GM18511 (cell line): ENCODE results near the gene GARIN3.
"Not testable (repeated sequence)": the region's sequence is repeated elsewhere in the genome, so short reads cannot be mapped to it uniquely, and the experiment has no call there.

ENCODE experiments used
- ATAC-seq: cut with Tn5 transposase; IDR thresholded peaks from one replicate; pipeline ENCODE4 v1.9.1; 2021; ENCODE audit warnings: mild to moderate bottlenecking, moderate library complexity; ENCODE audit not compliant: unreplicated experiment

GARIN3 gene

DNA sequence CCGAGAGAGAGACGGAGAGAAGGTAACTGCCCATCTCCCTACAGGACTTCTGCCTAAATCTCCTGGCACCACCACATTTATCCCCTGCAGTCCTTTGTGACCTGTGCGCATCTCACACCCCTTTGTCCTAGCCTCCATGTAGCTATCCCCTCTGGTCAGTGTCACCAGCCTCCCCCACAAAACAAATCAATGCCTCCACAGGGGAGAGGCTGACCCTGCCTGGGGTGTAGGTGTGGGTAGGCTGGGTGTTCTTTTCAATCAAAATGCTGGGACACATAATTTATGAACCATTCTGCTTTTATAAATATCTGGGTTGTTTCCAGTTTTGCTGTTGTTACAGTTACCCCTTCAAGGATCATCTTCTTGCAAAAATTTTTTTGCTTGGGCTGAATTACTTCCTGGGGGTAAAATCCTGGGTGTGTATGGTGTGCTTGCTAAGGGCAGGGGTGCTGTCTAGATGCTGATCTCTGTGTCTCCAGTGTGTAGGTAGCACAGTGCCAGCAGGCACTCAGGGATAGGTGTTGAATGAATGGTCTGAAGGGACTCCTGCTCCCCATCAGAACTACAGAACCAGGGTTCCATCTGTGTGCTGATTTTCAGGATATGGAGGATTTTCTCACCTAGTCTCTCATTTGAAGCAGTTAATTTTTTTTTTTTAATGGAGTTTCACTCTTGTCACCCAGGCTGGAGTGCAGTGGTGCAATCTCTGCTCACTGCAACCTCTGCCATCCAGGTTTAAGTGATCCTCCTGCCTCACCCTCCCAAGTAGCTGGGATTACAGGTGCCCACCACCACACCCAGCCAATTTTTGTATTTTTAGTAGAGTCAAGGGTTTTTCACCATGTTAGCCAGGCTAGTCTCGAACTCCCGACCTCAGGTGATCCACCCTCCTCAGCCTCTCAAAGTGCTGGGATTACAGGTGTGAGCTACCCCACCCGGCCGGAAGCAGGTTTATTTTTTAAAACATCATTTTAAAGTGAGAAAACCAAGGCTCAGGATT, at the start of gene GARIN3:
Gene GARIN3, minus strand, starts transcription at position 51 of the 1,000 bp plus-strand sequence. CDS start 96 bp downstream, outside the sequence.
- ATAC-seq: no peak

DNA sequence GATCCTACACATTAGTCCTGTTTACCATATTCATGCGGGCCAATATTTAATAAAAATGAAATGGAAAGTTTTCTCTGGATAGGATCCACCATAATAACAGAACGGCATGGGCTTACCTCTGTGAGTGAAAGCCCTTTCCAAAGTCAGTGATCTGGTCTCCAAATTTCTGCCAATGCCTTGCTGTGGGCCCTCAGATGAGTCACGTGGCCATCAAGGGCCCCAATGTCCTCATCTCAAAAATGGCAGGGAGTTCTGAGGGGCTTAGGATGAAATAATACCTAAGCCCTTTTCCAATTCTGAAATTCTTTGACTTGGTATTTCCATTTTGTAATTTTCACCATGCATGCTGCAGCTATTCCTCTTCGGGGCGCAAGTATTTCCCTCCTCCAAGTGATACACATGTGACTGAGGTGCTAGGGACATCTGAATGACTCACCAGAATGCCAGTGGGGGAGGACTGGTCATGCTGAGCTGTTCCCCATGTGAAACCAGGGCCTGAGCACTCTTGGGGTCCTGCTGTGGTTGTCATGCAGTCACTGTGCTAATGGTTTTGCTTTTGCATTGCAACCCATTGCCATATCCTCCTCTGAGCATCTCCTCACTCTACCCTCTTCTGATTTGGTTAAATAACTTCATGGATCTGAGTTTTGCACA, 49.6 kb upstream of the GARIN3 start:
- ATAC-seq: no peak

DNA sequence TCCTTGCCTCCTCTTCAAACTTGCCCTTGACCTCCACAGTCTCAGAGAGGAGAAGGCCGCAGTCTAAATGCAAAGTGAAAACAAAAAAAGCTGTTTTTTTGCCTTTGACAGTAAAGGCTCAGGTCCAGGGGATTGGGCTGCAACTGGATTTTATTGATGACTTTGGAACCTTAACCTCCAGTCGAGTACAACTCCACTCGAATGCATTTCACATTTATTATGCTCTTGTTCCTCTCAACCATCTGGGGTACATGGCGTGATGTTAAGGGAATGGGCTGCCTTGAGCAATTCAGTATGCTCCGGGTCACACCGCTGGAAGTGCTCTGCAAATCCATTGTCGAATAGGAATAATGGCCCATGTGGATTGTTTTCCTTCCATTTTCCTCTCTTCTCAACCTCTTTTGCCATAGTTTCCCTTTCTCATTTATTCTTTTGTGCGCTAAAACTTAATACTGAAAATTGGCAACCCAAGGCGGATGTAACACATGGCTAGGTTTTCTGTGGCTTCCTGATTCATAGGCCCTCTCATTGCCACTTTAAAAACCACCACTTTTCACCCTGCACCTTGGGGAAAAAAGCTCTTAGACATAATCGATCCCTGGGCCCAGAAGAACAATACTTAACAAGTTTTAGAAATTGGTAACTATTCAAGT, 48.9 kb upstream of the GARIN3 start:
- peak; percentile 49 for ATAC-seq

DNA sequence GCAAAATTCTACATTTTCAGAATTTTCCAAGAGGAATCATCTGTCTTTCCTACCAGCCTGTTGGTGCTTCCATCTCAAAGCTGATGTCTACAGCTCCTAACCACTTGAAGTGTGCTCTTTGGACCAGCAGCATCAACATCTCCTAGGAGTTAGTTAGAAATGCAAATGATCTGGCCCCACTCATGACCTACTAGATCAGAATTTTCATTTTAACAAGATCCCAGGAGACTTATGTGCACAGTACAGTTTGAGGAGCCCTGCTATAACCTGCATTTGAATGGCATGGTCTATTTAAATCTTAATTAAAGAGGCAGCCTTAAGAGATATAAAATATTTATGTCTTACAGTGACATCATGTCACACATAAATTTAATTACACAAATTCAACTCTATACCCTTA, 48.4 kb upstream of the GARIN3 start:
- no peak for ATAC-seq

DNA sequence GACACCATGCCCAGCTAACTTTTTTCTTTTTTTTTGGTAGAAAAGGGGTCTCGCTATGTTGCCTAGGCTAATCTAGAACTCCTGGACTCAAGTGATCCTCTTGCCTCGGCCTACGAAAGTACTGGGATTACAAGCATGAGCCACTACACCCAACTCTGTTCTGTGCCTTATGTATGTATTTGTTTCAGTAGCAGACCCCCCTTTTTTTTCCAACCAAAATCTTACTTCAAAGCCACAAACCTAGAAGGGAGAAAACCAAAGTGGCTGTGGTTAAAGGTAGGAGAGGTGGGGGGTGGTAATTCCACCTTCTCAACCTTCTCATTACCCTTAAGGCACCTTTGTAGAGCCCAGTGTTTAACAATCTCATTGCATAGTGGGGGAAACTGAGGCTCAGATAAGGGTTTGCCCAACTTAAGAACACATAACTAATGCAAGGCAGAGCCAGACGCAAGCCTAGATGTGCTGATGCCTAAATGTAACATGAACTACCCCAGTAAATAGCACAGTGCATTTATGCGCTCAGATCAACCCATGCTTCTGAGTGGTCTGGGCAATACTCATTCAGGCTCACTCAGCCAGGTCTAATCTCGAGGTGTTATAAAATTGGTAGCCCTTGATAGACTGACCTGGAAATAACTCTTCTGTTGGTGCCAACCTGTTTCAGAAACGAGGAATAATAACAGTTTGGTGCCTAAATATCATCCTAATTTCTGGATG, 47.6 kb upstream of the GARIN3 start:
- ATAC-seq: no peak

DNA sequence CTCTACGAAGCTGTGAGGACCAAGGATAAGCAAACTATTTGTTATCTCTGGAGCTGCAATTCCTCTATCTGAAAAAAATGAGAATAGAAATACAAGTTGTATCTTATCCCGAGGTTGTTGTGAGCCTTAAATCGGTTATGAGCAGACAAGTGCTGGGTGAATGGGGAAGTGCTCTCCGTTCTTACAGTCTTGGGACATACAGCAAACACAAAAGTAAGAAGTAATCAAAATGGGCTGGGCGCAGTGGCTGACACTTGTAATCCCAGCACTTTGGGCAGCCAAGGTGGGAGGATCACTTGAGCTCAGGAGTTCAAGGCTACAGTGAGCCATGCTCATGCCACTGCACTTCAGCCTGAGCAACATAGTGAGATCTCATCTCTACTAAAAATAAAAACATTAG, 46.2 kb upstream of the GARIN3 start:
- no peak for ATAC-seq

DNA sequence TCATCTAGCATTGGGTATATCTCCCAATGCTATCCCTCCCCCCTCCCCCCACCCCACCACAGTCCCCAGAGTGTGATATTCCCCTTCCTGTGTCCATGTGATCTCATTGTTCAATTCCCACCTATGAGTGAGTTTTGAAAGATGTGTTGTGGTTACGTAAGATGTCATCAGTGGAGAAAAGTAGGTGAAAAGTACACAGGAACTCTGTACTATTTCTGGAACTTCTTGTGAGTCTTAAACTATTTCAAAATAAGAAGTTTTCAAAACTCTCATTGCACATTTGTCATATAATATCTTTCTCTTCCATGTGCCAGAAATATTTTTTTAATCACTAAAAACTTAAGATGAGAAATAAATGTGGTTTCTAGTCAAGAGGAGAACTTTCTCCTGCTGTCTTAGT, 44.6 kb upstream of the GARIN3 start:
- ATAC-seq: not testable (repeated sequence)

DNA sequence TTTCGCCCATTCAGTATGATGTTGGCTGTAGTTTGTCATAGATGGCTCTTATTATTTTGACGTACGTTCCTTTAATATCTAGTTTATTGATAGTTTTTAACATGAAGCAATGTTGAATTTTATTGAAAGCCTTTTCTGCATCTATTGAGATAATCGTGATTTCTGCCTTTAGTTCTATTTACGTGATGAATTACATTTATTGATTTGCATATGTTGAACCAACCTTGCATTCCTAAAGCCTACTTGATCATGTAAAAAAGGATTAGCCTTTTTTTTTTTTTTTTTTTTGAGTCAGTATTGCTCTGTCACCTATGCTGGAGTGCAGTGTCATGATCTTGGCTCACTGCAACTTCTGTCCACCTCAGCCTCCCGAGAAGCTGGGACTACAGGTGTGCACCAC, 39.6 kb upstream of the GARIN3 start:
- no peak for ATAC-seq

DNA sequence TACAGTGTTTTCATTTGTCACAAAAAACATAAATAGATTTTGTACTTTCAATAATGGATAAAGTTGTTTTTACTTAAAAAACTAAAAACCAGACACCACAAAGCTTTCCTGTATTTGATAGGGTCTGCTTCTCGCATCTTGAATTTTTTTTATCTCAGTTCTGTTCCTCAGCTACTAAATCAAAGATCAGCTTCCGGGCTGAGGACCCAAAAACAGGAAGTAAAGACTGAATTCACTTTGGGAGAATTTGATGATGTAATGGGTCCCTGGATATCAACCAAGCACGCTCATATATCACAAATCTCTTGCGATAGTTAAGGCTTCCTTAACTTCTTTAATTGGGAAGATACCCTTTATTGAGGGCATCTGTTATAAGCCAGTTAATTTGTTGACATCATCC, 38.7 kb upstream of the GARIN3 start:
- no peak for ATAC-seq

DNA sequence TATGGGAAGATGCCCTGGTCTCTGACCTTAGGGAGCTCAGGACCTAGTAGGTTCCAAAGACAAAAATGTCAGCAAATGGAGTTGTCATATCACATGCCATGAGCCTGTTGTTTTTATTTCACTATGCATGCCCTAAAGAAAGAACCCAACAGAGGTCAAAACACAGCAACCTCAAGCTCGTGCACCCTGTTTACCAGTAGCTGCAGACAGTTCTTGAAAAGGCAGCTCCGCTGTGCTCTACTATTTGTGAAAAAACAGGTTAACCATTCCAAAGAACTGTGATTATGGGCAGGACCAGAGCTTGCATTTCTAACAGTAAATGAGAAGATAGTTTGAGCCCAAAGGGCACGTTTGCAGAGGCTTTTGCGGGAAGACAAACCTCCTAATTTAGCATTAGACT, 37.4 kb upstream of the GARIN3 start:
- ATAC-seq: no peak

DNA sequence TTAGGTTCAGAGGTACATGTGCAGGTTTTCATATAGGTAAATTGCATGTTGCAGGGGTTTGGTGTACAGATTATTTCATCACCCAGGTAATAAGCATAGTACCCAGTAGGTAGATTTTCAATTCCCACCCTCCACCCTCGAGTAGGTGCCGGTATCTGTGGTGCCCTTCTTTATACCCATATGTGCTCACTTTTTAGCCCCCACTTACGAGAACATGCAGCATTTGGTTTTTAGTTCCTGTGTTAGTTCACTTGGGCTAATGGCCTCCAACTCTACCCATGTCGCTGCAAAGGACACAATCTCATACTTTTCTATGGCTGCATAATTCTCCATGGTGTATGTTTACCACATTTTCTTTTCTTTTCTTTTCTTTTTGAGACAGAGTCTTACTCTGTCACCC, 35.8 kb upstream of the GARIN3 start:
- no peak for ATAC-seq

DNA sequence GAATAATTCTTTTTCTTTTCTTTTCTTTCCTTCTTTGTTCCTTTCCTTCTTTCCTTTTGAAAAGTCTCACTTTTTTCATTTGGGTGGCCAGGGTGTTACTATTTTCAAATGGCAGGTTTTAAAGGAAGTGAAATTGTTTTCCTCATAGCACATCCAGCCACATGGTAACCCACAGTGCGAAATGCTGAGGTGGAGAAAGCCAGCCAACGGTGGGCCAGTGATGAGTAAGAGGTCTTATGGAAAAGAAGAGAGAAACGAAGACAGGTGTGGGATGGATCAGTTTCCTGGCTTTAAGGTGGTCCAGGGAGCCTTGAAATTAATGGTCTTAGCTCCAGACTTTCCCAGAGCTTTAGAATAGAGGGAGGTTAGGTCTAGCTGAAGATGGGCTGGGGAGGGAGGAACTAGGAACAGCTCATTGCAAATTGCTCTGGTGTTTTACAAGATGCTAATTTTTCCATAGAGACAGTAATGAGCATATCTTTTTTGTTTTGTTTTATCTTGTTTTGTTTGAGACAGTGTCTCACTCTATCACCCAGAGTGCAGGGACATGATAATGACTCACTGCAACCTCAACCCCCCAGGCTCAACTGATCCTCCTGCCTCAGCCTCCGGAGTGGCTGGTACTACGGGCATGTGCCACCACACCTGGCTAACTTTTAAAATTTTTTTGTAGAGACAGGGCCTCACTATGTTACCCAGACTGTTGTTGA, 32.4 kb upstream of the GARIN3 start:
- ATAC-seq: peak; percentile 53

DNA sequence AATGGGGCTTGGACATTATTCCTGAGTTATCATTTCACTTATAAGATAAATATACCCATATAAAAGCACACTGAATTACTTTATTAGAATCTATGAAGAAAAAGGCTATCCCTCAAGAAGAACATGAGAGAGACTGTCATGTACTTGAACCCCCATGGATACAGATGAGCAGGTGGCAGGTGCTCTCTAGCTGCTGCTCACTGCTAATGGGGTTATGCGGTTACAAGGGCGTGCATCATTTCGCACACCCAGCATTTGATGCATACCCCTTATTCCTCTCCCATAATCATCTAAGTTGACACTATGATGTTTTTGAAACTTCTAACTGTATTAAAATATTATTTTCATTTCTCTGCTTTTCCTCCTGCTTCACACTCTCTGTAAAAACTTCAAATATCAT, 31.0 kb upstream of the GARIN3 start:
- ATAC-seq: no peak

DNA sequence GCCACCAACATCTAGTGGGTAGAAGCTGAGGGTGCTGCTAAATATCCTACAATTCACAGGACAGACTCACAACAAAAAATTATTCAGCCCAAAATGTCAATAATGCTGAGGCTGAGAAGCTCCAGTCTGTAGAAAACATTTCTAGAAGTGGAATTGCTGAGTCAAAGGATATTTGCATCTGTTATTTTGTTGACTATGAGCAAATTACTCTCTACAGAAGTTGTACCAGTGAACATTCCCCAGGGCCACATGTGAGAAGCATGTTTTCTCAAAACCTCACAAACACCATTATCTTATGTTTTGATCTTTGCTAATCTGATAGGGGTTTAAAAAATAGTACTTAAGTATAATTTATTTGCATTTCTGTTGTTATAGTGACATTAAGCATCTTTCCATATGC, 30.0 kb upstream of the GARIN3 start:
- ATAC-seq: no peak

DNA sequence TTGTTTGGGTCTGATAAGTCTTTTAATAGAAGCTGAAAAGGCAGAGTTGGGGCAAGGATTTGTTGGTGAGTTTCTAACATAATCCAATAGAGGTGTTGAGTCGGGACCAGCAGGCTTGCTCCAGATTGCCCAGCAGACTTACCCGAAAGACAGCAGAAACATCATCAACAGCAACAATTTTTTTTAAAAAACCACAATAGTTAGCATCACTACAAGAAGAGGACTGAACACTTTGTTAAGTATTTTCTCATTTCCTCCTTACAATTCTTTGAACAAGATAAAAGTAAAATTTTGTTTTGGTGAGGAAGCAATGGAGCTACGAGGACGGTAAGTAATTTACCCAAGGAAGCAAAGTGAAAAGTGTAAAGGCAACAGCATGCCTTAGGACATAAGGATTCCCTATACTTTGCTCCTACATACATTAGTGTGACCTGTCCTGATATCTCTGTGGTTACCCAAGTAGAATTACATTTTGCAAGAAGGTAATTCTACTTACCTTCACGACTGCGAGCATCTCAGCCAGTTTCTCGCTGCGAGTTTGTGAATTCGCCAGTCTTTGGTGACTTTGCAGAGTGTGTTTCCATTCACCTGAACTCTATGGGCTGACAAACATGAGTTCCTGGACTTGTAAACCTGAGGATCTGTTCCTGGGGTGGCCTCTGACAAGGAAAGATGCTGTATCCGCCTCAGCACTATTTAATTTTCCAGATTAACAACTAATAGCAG, 27.8 kb upstream of the GARIN3 start:
- ATAC-seq: no peak

DNA sequence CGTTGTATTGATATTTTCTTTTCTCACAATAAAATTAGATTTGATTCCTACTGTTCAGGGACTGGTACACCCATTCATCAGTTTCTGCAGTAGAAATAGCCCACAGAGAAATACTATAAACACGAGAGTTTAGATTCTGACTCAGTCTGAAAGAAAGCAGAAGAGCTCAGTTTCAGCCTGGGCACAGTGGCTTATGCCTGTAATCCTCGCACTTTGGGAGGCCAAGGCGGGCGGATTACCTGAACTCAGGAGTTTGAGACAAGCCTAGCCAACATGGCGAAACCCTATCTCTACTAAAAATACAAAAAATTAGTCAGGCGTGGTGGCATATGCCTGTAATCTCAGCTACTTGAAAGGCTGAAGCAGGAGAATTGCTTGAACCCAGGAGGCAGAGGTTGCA, 23.2 kb upstream of the GARIN3 start:
- ATAC-seq: peak; percentile 86

DNA sequence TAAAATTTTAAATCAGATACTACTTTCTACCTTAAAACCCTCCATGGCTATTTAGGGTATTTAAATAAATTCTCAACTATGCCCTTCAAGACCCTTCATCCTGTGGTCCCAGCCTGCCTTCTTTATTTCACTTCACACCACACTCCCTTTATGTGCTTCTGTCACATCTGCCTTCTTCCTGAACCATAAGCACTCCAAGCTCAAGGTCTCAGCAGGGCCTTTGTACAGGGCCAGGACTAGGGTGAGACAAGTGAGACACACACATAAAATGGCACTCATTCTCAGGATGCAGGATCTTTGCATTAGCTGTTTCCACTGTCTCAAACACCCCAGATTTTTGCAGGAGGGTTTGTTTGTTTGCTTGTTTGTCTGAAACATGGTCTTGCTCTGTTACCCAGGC, 22.2 kb upstream of the GARIN3 start:
- no peak for ATAC-seq

DNA sequence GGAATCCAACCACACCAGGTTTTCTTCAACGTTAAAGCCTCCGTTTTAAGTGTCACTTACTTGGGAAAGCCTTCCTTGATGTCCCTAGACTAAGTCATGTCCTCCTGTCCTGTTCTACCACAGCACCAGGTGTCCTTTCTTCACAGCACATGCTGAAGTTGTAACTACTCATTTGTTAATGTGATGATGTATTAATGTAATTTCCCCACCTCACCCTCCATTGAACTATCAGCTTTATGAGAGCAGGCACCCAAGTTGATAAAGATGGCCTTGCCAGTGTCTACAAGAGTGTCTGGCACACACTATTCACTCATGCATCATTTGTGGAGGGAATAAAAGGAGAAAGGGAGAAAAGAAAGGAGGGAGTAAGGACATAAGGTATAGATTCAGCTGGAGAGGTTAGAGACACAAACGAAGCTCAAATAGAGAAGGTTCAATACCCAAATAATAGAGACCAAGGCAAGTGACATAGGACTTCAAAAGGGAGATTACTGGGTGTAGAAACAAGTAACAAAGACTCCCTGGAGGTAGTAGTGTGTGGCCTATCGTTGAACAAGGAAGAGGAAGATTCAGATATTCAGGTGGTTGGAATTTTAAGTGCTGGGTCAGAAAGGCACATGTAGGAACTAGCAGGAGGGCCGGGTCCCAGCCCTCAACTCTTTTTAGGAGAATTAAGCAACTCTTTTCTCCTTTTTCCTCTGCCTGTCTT, 21.1 kb upstream of the GARIN3 start:
- no peak for ATAC-seq
